GM12892 (cell line): Measurements from ENCODE around the gene LSM8.
"Not testable (repeated sequence)": the region's sequence is repeated elsewhere in the genome, so short reads cannot be mapped to it uniquely, and the experiment has no call there.

ENCODE experiments used
- DNase-seq: peaks from one replicate; pipeline ENCODE4 v3.0.0; 2011; ENCODE audit not compliant: insufficient read length
- FAIRE-seq: peaks from 2 replicates; lab custom pipeline; 2011; peaks lifted over from hg19 to GRCh38; lab: Jason Lieb, UNC
- POLR2A ChIP-seq: IDR thresholded peaks from 2 replicates; pipeline ENCODE4 v1.6.1; 2011; ENCODE audit warnings: low read depth, low read length, control low read depth
- POLR2AphosphoS5 ChIP-seq: IDR thresholded peaks from 2 replicates; pipeline ENCODE4 v1.6.1; 2011; ENCODE audit warnings: low read depth, low read length, control low read depth
- TAF1 ChIP-seq: IDR thresholded peaks from 2 replicates; pipeline ENCODE4 v1.6.1; 2011; ENCODE audit warnings: low read depth, mild to moderate bottlenecking, control low read depth, low read length, borderline replicate concordance

The LSM8 gene

GRCh38 chr7:118214833-118215182 is 30.8 kb downstream of the LSM8 start:
- DNase-seq (no peak), FAIRE-seq (no peak)
- no peak for TF ChIP-seq POLR2AphosphoS5
- TF ChIP-seq POLR2A: no peak
- TF ChIP-seq TAF1: no peak

- FAIRE-seq (no peak), DNase-seq (no peak)
- TF ChIP-seq POLR2AphosphoS5: no peak
- TF ChIP-seq POLR2A: no peak
- TF ChIP-seq TAF1: no peak
These were observed 33.3 kb downstream of the LSM8 start for GRCh38 chr7:118217210-118217619.

- TF ChIP-seq POLR2A: no peak
- TF ChIP-seq TAF1: no peak
- DNase-seq (no peak), FAIRE-seq (no peak)
These were observed 34.6 kb downstream of the LSM8 start for GRCh38 chr7:118218413-118219156.

- DNase-seq (no peak), FAIRE-seq (no peak)
- TF ChIP-seq POLR2AphosphoS5 (no peak), TAF1 (no peak), POLR2A (no peak)
These were observed 35.2 kb downstream of the LSM8 start for GRCh38 chr7:118219157-118219512.

DNA sequence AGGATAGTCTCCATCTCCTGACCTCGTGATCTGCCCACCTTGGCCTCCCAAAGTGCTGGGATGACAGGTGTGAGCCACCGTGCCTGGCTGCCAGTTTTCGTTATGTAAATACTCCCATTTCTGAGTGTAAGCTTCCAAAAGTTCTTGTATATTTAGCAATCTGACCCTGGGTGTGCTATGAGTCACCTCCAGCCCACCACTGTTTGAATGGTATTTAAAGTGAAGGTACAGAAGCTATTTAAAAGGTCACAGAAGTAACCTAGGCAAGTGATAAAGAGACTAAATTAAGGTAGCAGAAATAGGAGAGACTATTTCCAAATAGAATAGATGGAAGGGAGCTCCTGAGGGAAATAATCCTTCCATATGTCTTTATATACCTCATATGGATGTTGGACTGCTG is 36.6 kb downstream of the LSM8 start:
- TF ChIP-seq POLR2AphosphoS5 (no peak), TAF1 (no peak), POLR2A (no peak)
- no peak for FAIRE-seq
- DNase-seq: no peak

GRCh38 chr7:118222591-118222990 is 38.6 kb downstream of the LSM8 start:
- FAIRE-seq: no peak
- DNase-seq: no peak
- TF ChIP-seq POLR2A (no peak), TAF1 (no peak), POLR2AphosphoS5 (no peak)

DNA sequence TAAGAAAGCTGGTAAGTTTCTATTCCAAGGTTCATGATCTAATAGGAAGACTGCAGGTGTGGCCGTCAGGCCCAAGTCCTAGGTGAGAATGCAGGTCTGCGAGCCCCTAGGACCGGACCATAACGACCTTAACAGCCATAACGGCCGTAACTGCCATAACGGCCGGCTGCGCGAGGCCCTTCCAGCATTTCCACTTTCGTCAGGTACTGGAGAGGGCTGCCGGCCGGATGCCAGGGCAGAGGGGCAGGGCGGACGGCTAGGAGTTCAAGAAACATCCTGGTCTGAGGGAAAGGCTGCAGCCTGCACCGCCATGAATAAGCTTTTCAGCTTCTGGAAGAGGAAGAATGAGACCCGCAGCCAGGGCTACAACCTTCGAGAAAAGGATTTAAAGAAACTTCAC is 40.6 kb downstream of the LSM8 start, which contains the start of gene ANKRD7:
Gene ANKRD7 (plus strand): TSS at position 184 of the 400 bp plus-strand sequence. CDS start 127 bp downstream, at position 311.
- TF ChIP-seq TAF1: no peak
- no peak for TF ChIP-seq POLR2A
- TF ChIP-seq POLR2AphosphoS5: no peak
- DNase-seq: no peak
- no peak for FAIRE-seq

- no peak for TF ChIP-seq TAF1
- TF ChIP-seq POLR2A: no peak
- no peak for TF ChIP-seq POLR2AphosphoS5
- FAIRE-seq (no peak), DNase-seq (no peak)
These were observed 48.9 kb downstream of the LSM8 start for GRCh38 chr7:118232837-118233236.

DNA sequence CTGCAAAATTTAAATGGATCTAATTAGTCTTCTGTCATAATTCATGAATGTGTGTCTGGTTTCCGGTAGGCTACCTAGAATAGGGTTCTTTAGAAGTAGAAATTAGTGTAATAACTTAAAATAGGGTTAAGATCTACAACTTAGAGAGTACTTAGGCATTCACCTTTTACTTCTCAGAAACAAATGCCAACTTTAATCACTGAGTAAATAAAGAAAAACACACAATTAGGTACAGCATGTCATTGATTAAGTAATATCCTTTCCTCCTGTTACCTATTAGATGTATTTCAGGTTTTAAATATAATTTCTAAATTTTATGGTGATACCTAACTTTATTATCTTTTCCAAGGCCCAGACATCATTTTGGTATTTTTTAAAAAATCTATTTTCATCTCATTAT is 49.8 kb downstream of the LSM8 start:
- TF ChIP-seq POLR2AphosphoS5: no peak
- no peak for TF ChIP-seq TAF1
- no peak for TF ChIP-seq POLR2A
- DNase-seq (no peak), FAIRE-seq (no peak)

GRCh38 chr7:118239014-118239413 is 55.0 kb downstream of the LSM8 start:
- no peak for FAIRE-seq
- no peak for TF ChIP-seq TAF1
- TF ChIP-seq POLR2A: no peak
- no peak for TF ChIP-seq POLR2AphosphoS5

GRCh38 chr7:118240320-118240719 is 56.4 kb downstream of the LSM8 start:
- FAIRE-seq, DNase-seq: not testable (repeated sequence)

More at GRCh38 chr7:118239014-118239413, 55.0 kb downstream of the LSM8 start:
- no peak for DNase-seq
